A172 (cell line): Measurements from ENCODE around the gene OR2C1. TPM values are rescaled to one million over a fixed set of nuclear protein-coding genes. Genes with fewer than 3 reads are reported as not detected.
A peak's percentile ranks its signal among the peaks of the same experiment; 100 is the strongest.

Source experiments
- DNase-seq: peaks from one replicate; pipeline ENCODE4 v3.0.0-alpha.2; 2015; ENCODE audit warnings: low spot score
- total RNA-seq: library from RNA; depleted of rRNA; stranded (reverse); fragments of >200 nt; shearing (Covaris generic); gene quantifications from 2 replicates; pipeline ENCODE4 v1.2.3, GENCODE V29; 2014; rRNA removed

The OR2C1 gene
- total RNA-seq, result not detected in 2 replicates

- no peak for DNase-seq
Measured at GRCh38 chr16:3355589-3355988, at the start of gene OR2C1. Gene OR2C1, plus strand, starts transcription at chr16:3355889. Its CDS starts 52 bp downstream, at chr16:3355941.

GRCh38 chr16:3306078-3306477 is 49.6 kb upstream of the OR2C1 start:
- DNase-seq, result no peak

- DNase-seq, result no peak
Measured at GRCh38 chr16:3311496-3311895, 44.2 kb upstream of the OR2C1 start.

- DNase-seq, result no peak
Measured at GRCh38 chr16:3317315-3317999, 38.2 kb upstream of the OR2C1 start.

GRCh38 chr16:3321816-3322215 is 33.9 kb upstream of the OR2C1 start:
- peak; percentile 44 for DNase-seq

- DNase-seq, result no peak
Measured at GRCh38 chr16:3327514-3327913, 28.2 kb upstream of the OR2C1 start.

- DNase-seq, result no peak
Measured at GRCh38 chr16:3328104-3328503, 27.6 kb upstream of the OR2C1 start.

GRCh38 chr16:3328643-3329042 is 27.0 kb upstream of the OR2C1 start:
- DNase-seq, result no peak

GRCh38 chr16:3346041-3346440 is 9.6 kb upstream of the OR2C1 start:
- DNase-seq, result no peak

GRCh38 chr16:3347586-3347985 is 8.1 kb upstream of the OR2C1 start:
- DNase-seq, result no peak

- no peak for DNase-seq
Measured at GRCh38 chr16:3348547-3349167, 7.0 kb upstream of the OR2C1 start.

GRCh38 chr16:3349175-3349574 is 6.5 kb upstream of the OR2C1 start:
- DNase-seq, result no peak

- no peak for DNase-seq
Measured at GRCh38 chr16:3356118-3356517, 429 bp downstream of the OR2C1 start.

- peak; percentile 31 for DNase-seq
Measured at GRCh38 chr16:3358871-3359270, 3.2 kb downstream of the OR2C1 start.

GRCh38 chr16:3362931-3363330 is 7.2 kb downstream of the OR2C1 start:
- no peak for DNase-seq

- no peak for DNase-seq
Measured at GRCh38 chr16:3363793-3364192, 8.1 kb downstream of the OR2C1 start.

GRCh38 chr16:3364774-3365427 is 9.2 kb downstream of the OR2C1 start:
- DNase-seq, result peak; percentile 96

GRCh38 chr16:3369073-3369472 is 13.4 kb downstream of the OR2C1 start:
- DNase-seq, result no peak

GRCh38 chr16:3375680-3376079 is 20.0 kb downstream of the OR2C1 start:
- no peak for DNase-seq

- no peak for DNase-seq
Measured at GRCh38 chr16:3377917-3378316, 22.2 kb downstream of the OR2C1 start.

GRCh38 chr16:3383045-3383448 is 27.4 kb downstream of the OR2C1 start:
- DNase-seq, result no peak

GRCh38 chr16:3388325-3388724 is 32.6 kb downstream of the OR2C1 start:
- DNase-seq, result no peak
